K562 (cell line): ENCODE results near the gene GRK3. TPM values are rescaled to one million over a fixed set of nuclear protein-coding genes. Genes with fewer than 3 reads are reported as not detected.
A peak's percentile ranks its signal among the peaks of the same experiment; 100 is the strongest.

Experiments used
- ATF7 ChIP-seq: fragments of 450-650 bp; IDR thresholded peaks from 2 replicates; pipeline ENCODE4 v1.7.1; 2014; ENCODE audit warnings: mild to moderate bottlenecking, moderate library complexity
- CEBPG ChIP-seq, 3 experiments: fragments of 200-800 bp in 1 of 3; sonication (Bioruptor generic) in 1 of 3; sonication (generic) in 1 of 3; formaldehyde crosslinking in 1 of 3; IDR thresholded peaks in 2 of 3; conservative IDR thresholded peaks in 1 of 3; 2 replicates each; pipeline versions ENCODE4 v1.6.1 to v1.8.0; 2016 to 2022; ENCODE audit warnings: missing compliant biosample characterization in 2 of 3, missing genetic modification characterization in 2 of 3, mild to moderate bottlenecking in 1 of 3, missing genetic modification reagents in 1 of 3
- DPF2 ChIP-seq: fragments of 450-650 bp; IDR thresholded peaks from 2 replicates; pipeline ENCODE4 v1.6.1; 2016
- ESRRB ChIP-seq: fragments of 250-450 bp; sonication (Bioruptor Pico); IDR thresholded peaks from 2 replicates; pipeline ENCODE4 v1.5.0; 2020; ENCODE audit warnings: mild to moderate bottlenecking, moderate library complexity, borderline replicate concordance
- FOXA1 ChIP-seq: fragments of 450-650 bp; IDR thresholded peaks from 2 replicates; pipeline ENCODE4 v1.6.1; 2016; ENCODE audit warnings: mild to moderate bottlenecking, borderline replicate concordance
- NBN ChIP-seq: fragments of 450-650 bp; IDR thresholded peaks from 2 replicates; pipeline ENCODE4 v1.6.1; 2016; ENCODE audit warnings: low read depth, mild to moderate bottlenecking
- NR2F6 ChIP-seq: fragments of 450-650 bp; formaldehyde crosslinking; IDR thresholded peaks from 2 replicates; pipeline ENCODE4 v1.4.0; 2020; ENCODE audit warnings: mild to moderate bottlenecking
- PCBP1 ChIP-seq: fragments of 200-400 bp; formaldehyde crosslinking; IDR thresholded peaks from 2 replicates; pipeline ENCODE4 v1.6.1; 2018; ENCODE audit warnings: mild to moderate bottlenecking, low read depth, low read length; ENCODE audit not compliant: poor library complexity, severe bottlenecking
- PHF20 ChIP-seq: fragments of 450-650 bp; IDR thresholded peaks from 2 replicates; pipeline ENCODE4 v1.6.1; 2018; ENCODE audit not compliant: partially characterized antibody
- PKNOX1 ChIP-seq: fragments of 450-650 bp; IDR thresholded peaks from 2 replicates; pipeline ENCODE4 v1.6.1; 2016
- RCOR1 ChIP-seq, 2 experiments: IDR thresholded peaks; 2 replicates each; pipeline ENCODE4 v1.6.1; 2012; ENCODE audit warnings: low read depth in 2 of 2, low read length in 2 of 2, borderline replicate concordance in 1 of 2, improper control_type of control experiment in 1 of 2
- TAL1 ChIP-seq: fragments of 450-650 bp; IDR thresholded peaks from 2 replicates; pipeline ENCODE4 v1.6.1; 2016; ENCODE audit warnings: mild to moderate bottlenecking
- THAP12 ChIP-seq: fragments of 250-450 bp; sonication (Bioruptor Pico); IDR thresholded peaks from 2 replicates; pipeline ENCODE4 v1.9.0; 2021; ENCODE audit warnings: mild to moderate bottlenecking, inconsistent platforms
- TRIM28 ChIP-seq: fragments of 450-650 bp; IDR thresholded peaks from 2 replicates; pipeline ENCODE4 v1.6.1; 2017
- U2AF1 ChIP-seq: fragments of 200-400 bp; formaldehyde crosslinking; optimal IDR thresholded peaks from 2 replicates; pipeline ENCODE3; 2017; ENCODE audit warnings: mild to moderate bottlenecking, low read depth, low read length, moderate library complexity
- ZBTB2 ChIP-seq: fragments of 450-650 bp; IDR thresholded peaks from 2 replicates; pipeline ENCODE4 v1.6.1; 2016; ENCODE audit warnings: antibody characterized with exemption
- ZKSCAN8 ChIP-seq: fragments of 200-800 bp; sonication (Bioruptor generic); IDR thresholded peaks from 2 replicates; pipeline ENCODE4 v1.6.1; 2016; ENCODE audit warnings: missing genetic modification characterization, missing compliant biosample characterization
- ZNF134 ChIP-seq: fragments of 250-450 bp; sonication (Bioruptor Pico); conservative IDR thresholded peaks from 2 replicates; pipeline ENCODE4 v1.4.0; 2020
- ZNF274 ChIP-seq: IDR thresholded peaks from 2 replicates; pipeline ENCODE4 v1.6.1; 2011; ENCODE audit warnings: low read depth, mild to moderate bottlenecking, low read length, moderate library complexity, borderline replicate concordance
- ZNF41 ChIP-seq: fragments of 250-450 bp; sonication (Bioruptor Pico); conservative IDR thresholded peaks from 2 replicates; pipeline ENCODE4 v1.4.0; 2020; ENCODE audit warnings: mild to moderate bottlenecking
- ZNF77 ChIP-seq: fragments of 250-450 bp; sonication (Bioruptor Pico); IDR thresholded peaks from 2 replicates; pipeline ENCODE4 v1.5.0; 2020
- polyA plus RNA-seq, 8 experiments: library from polyadenylated mRNA; depleted of rRNA in 4 of 8; stranded (reverse) in 5 of 8; unstranded in 3 of 8; fragments of >200 nt; fragmentation: Nextera tagmentation in 2 of 8; fragmentation: Illumina TruSeq in 1 of 8; extraction: Ambion mirVana in 2 of 8; extraction: Trizol in 1 of 8; gene quantifications; 2 replicates each; pipeline versions ENCODE4 v1.2.1 to v1.2.3, GENCODE V29; 2011 to 2014; ENCODE audit warnings: inconsistent platforms in 1 of 8, missing spikeins in 1 of 8
- total RNA-seq, 7 experiments: library from RNA; depleted of rRNA in 6 of 7; stranded (reverse); fragments of >200 nt in 6 of 7; fragmentation: Illumina TruSeq in 2 of 7; extraction: Trizol in 2 of 7; gene quantifications; 2 replicates each; pipeline versions ENCODE4 v1.2.1 to v1.2.3, GENCODE V29; 2011 to 2021; ENCODE audit warnings: low replicate concordance in 1 of 7
- TF ChIP-seq, protein P1 (sequence below): fragments of 250-450 bp; sonication (Bioruptor Pico); IDR thresholded peaks from 2 replicates; pipeline ENCODE4 v1.4.0; 2020; ENCODE audit warnings: mild to moderate bottlenecking
- TF ChIP-seq, protein P2 (sequence below): fragments of 450-650 bp; formaldehyde crosslinking; IDR thresholded peaks from 2 replicates; pipeline ENCODE4 v1.4.0; 2022; ENCODE audit warnings: missing genetic modification characterization

Gene GRK3
- total and polyA plus RNA-seq, 9 of the 15 experiments (the other 6 are each of a cell fraction or from before 2014, with no cell fraction given): 1.4 to 7.6 (median 3.6) TPM

GRCh38 chr22:25726241-25726640 is 161.8 kb downstream of the GRK3 start (continued):
- TF ChIP-seq, protein P1, sequence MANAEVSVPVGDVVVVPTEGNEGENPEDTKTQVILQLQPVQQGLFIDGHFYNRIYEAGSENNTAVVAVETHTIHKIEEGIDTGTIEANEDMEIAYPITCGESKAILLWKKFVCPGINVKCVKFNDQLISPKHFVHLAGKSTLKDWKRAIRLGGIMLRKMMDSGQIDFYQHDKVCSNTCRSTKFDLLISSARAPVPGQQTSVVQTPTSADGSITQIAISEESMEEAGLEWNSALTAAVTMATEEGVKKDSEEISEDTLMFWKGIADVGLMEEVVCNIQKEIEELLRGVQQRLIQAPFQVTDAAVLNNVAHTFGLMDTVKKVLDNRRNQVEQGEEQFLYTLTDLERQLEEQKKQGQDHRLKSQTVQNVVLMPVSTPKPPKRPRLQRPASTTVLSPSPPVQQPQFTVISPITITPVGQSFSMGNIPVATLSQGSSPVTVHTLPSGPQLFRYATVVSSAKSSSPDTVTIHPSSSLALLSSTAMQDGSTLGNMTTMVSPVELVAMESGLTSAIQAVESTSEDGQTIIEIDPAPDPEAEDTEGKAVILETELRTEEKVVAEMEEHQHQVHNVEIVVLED (CRISPR knock-in tag): no peak
- TF ChIP-seq ESRRB: no peak
- no peak for TF ChIP-seq ZBTB2
- peak; percentile 94 for TF ChIP-seq DPF2
- TF ChIP-seq RCOR1 (IDR thresholded peaks at IDR 0.05; ENCODE audit: borderline replicate concordance in 1 of 2, low read depth in 2 of 2, low read length in 2 of 2): peak in 1 of 2 experiments; percentile 78; a peak in 2 of 4 replicates
- 0 out of 2 replicates have a peak, but pooled peaks have one; percentile 26 for TF ChIP-seq NBN
- no peak for TF ChIP-seq ZNF41 (CRISPR knock-in tag)
- TF ChIP-seq PHF20: no peak
- TF ChIP-seq TRIM28: no peak
- TF ChIP-seq ZNF77 (CRISPR knock-in tag): no peak
- peak; percentile 89 for TF ChIP-seq PKNOX1
- no peak for TF ChIP-seq U2AF1
- TF ChIP-seq, protein P2, sequence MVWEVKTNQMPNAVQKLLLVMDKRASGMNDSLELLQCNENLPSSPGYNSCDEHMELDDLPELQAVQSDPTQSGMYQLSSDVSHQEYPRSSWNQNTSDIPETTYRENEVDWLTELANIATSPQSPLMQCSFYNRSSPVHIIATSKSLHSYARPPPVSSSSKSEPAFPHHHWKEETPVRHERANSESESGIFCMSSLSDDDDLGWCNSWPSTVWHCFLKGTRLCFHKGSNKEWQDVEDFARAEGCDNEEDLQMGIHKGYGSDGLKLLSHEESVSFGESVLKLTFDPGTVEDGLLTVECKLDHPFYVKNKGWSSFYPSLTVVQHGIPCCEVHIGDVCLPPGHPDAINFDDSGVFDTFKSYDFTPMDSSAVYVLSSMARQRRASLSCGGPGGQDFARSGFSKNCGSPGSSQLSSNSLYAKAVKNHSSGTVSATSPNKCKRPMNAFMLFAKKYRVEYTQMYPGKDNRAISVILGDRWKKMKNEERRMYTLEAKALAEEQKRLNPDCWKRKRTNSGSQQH: no peak
- no peak for TF ChIP-seq ZNF274
- TF ChIP-seq PCBP1: no peak
- TF ChIP-seq THAP12 (CRISPR knock-in tag): no peak
- 0 out of 2 replicates have a peak, but pooled peaks have one; percentile 46 for TF ChIP-seq ZKSCAN8 (CRISPR knock-in tag)
- TF ChIP-seq FOXA1: no peak
- peak; percentile 91 for TF ChIP-seq TAL1
- peak; percentile 85 for TF ChIP-seq ATF7
- peak; percentile 65; the same call in 1 of the 2 replicates for TF ChIP-seq CEBPG (CRISPR knock-in tag; IDR thresholded peaks at IDR 0.05)
- TF ChIP-seq CEBPG (tag; conservative IDR thresholded peaks at IDR 0.05 in 1 of 2, IDR thresholded peaks at IDR 0.05 in 1 of 2): peak; percentile 21 to 93; a peak in 2 of 4 replicates
- TF ChIP-seq ZNF134 (CRISPR knock-in tag): no peak
- TF ChIP-seq NR2F6 (CRISPR knock-in tag): no peak
